Fibroblast of the aortic adventitia (primary cell): ENCODE data around the gene HMX1. TPM values are rescaled to one million over a fixed set of nuclear protein-coding genes. Genes with fewer than 3 reads are reported as not detected.

Experiments
- DNase-seq: peaks from one replicate; pipeline ENCODE4 v3.0.0-alpha.2; 2010; ENCODE audit warnings: low read depth
- H3K4me3 ChIP-seq: 2 replicates; pipeline ENCODE4 v1.5.1; 2011; ENCODE audit warnings: low read depth, mild to moderate bottlenecking, control low read depth, low read length, moderate library complexity
- CTCF ChIP-seq: IDR thresholded peaks from 2 replicates; pipeline ENCODE4 v1.5.1; 2011; ENCODE audit warnings: mild to moderate bottlenecking, low read length, control low read depth, inconsistent platforms; ENCODE audit not compliant: insufficient read depth
- total RNA-seq: library from RNA; depleted of rRNA; stranded (reverse); fragments of >200 nt; gene quantifications from 2 replicates; pipeline ENCODE4 v1.2.3, GENCODE V29; 2012; ENCODE audit warnings: low replicate concordance

The HMX1 gene
- total RNA-seq, 1 donor = not detected

- no peak for DNase-seq
- no peak overlapping the region for H3K4me3 ChIP-seq
- no peak for TF ChIP-seq CTCF
Observed at GRCh38 chr4:8855818-8856245, 15.8 kb downstream of the HMX1 start.

GRCh38 chr4:8854931-8855330 is 16.7 kb downstream of the HMX1 start:
- DNase-seq = peak; percentile 2
- no peak for TF ChIP-seq CTCF
- H3K4me3 ChIP-seq = no peak overlapping the region

- no peak for TF ChIP-seq CTCF
- no peak overlapping the region for H3K4me3 ChIP-seq
- no peak for DNase-seq
Observed at GRCh38 chr4:8854016-8854415, 17.6 kb downstream of the HMX1 start.

- TF ChIP-seq CTCF = no peak
- H3K4me3 ChIP-seq = no peak overlapping the region
- no peak for DNase-seq
Observed at GRCh38 chr4:8853249-8853648, 18.4 kb downstream of the HMX1 start.

GRCh38 chr4:8852118-8852704 is 19.4 kb downstream of the HMX1 start:
- H3K4me3 ChIP-seq = no peak overlapping the region

GRCh38 chr4:8851321-8852117 is 20.1 kb downstream of the HMX1 start:
- no peak for DNase-seq
- no peak overlapping the region for H3K4me3 ChIP-seq
- TF ChIP-seq CTCF = no peak

More at GRCh38 chr4:8852118-8852704, 19.4 kb downstream of the HMX1 start:
- no peak for DNase-seq
- TF ChIP-seq CTCF = no peak

GRCh38 chr4:8850830-8851188 is 20.8 kb downstream of the HMX1 start:
- DNase-seq = no peak
- no peak for TF ChIP-seq CTCF
- no peak overlapping the region for H3K4me3 ChIP-seq
